WTC11 (cell line): ENCODE measurements around the gene CFAP68. TPM values are rescaled to one million over a fixed set of nuclear protein-coding genes. Genes with fewer than 3 reads are reported as not detected.

Source experiments
- ATAC-seq: fragments of 200-7000 bp; cut with Tn5 transposase; 2 replicates; pipeline ENCODE4 v1.10.0; 2021; ENCODE audit warnings: mild to moderate bottlenecking, moderate library complexity
- CTCF ChIA-PET: fragments of 300-600 bp; sonication (Branson Sonifier 250); formaldehyde crosslinking; loops from one replicate; lab custom pipeline; 2021; ENCODE audit warnings: antibody characterized with exemption; lab: Charles Lee
- POLR2A ChIA-PET: fragments of 350-600 bp; sonication (Branson Sonifier 250); formaldehyde crosslinking; loops from one replicate; lab custom pipeline; 2021; ENCODE audit warnings: antibody characterized with exemption; lab: Charles Lee
- DNase-seq: peaks from one replicate; pipeline ENCODE4 v3.0.0; 2021; ENCODE audit warnings: low spot score
- H3K27ac Mint-ChIP-seq: 2 replicates; pipeline ENCODE4 v1.8.0; 2021; ENCODE audit warnings: mixed read lengths
- H3K27me3 Mint-ChIP-seq: 2 replicates; pipeline ENCODE4 v1.8.0; 2021; ENCODE audit warnings: low read depth, mild to moderate bottlenecking, moderate library complexity, mixed read lengths
- H3K36me3 Mint-ChIP-seq: 2 replicates; pipeline ENCODE4 v1.8.0; 2021; ENCODE audit warnings: mixed read lengths
- H3K4me1 Mint-ChIP-seq: 2 replicates; pipeline ENCODE4 v1.8.0; 2022; ENCODE audit warnings: mixed read lengths
- H3K4me3 Mint-ChIP-seq: 2 replicates; pipeline ENCODE4 v1.8.0; 2021; ENCODE audit warnings: mild to moderate bottlenecking, moderate library complexity, mixed read lengths
- H3K9me3 Mint-ChIP-seq: 2 replicates; pipeline ENCODE4 v1.8.0; 2021; ENCODE audit warnings: mixed read lengths
- AR ChIP-seq: fragments of 250-450 bp; sonication (Bioruptor Pico); IDR thresholded peaks from 2 replicates; pipeline ENCODE4 v1.9.0; 2021; ENCODE audit warnings: mild to moderate bottlenecking
- ARID4B ChIP-seq: sonication (generic); formaldehyde crosslinking; IDR thresholded peaks from 2 replicates; pipeline ENCODE4 v1.8.0; 2023; ENCODE audit warnings: missing genetic modification reagents, mild to moderate bottlenecking, borderline replicate concordance
- CREM ChIP-seq: sonication (generic); formaldehyde crosslinking; IDR thresholded peaks from 2 replicates; pipeline ENCODE4 v1.8.1; 2022; ENCODE audit warnings: mild to moderate bottlenecking, missing genetic modification reagents, moderate library complexity
- E2F1 ChIP-seq: sonication (generic); formaldehyde crosslinking; IDR thresholded peaks from 2 replicates; pipeline ENCODE4 v1.8.0; 2022; ENCODE audit warnings: mild to moderate bottlenecking, missing genetic modification reagents
- ELF4 ChIP-seq: sonication (generic); formaldehyde crosslinking; IDR thresholded peaks from 2 replicates; pipeline ENCODE4 v1.8.1; 2022; ENCODE audit warnings: low read depth, mild to moderate bottlenecking, moderate library complexity, missing genetic modification reagents
- ERG ChIP-seq: fragments of 250-450 bp; sonication (Bioruptor Pico); IDR thresholded peaks from 2 replicates; pipeline ENCODE4 v1.8.0; 2021; ENCODE audit warnings: mild to moderate bottlenecking
- FOXJ3 ChIP-seq: sonication (generic); formaldehyde crosslinking; IDR thresholded peaks from 2 replicates; pipeline ENCODE4 v1.9.0; 2021; ENCODE audit warnings: missing genetic modification reagents, mild to moderate bottlenecking, borderline replicate concordance
- FOXK1 ChIP-seq: sonication (generic); formaldehyde crosslinking; IDR thresholded peaks from 2 replicates; pipeline ENCODE4 v1.8.0; 2022; ENCODE audit warnings: mild to moderate bottlenecking, moderate library complexity, missing genetic modification reagents
- GTF2I ChIP-seq: fragments of 250-450 bp; sonication (Bioruptor Pico); conservative IDR thresholded peaks from 2 replicates; pipeline ENCODE4 v1.4.0; 2021; ENCODE audit warnings: mild to moderate bottlenecking
- KAT7 ChIP-seq: sonication (generic); formaldehyde crosslinking; IDR thresholded peaks from 2 replicates; pipeline ENCODE4 v1.8.1; 2023; ENCODE audit warnings: missing genetic modification reagents, mild to moderate bottlenecking, borderline replicate concordance
- MLX ChIP-seq: sonication (generic); formaldehyde crosslinking; IDR thresholded peaks from 2 replicates; pipeline ENCODE4 v1.8.1; 2023; ENCODE audit warnings: mild to moderate bottlenecking, missing genetic modification reagents, moderate library complexity
- NFATC4 ChIP-seq: fragments of 250-450 bp; sonication (Bioruptor Pico); IDR thresholded peaks from 2 replicates; pipeline ENCODE4 v1.9.0; 2021; ENCODE audit warnings: mild to moderate bottlenecking
- OVOL2 ChIP-seq: fragments of 250-450 bp; sonication (Bioruptor Pico); IDR thresholded peaks from 2 replicates; pipeline ENCODE4 v1.9.0; 2021; ENCODE audit warnings: mild to moderate bottlenecking, borderline replicate concordance
- PREB ChIP-seq: sonication (generic); formaldehyde crosslinking; IDR thresholded peaks from 2 replicates; pipeline ENCODE4 v1.8.1; 2022; ENCODE audit warnings: mild to moderate bottlenecking, missing genetic modification reagents, moderate library complexity, borderline replicate concordance
- SOX15 ChIP-seq: fragments of 250-450 bp; sonication (Bioruptor Pico); IDR thresholded peaks from 2 replicates; pipeline ENCODE4 v1.9.0; 2021; ENCODE audit warnings: mild to moderate bottlenecking
- TCF7 ChIP-seq: sonication (generic); formaldehyde crosslinking; IDR thresholded peaks from 2 replicates; pipeline ENCODE4 v1.8.0; 2022; ENCODE audit warnings: mild to moderate bottlenecking, low read depth, missing genetic modification reagents, moderate library complexity
- TP53 ChIP-seq: sonication (generic); formaldehyde crosslinking; IDR thresholded peaks from 2 replicates; pipeline ENCODE4 v1.8.1; 2023; ENCODE audit warnings: mild to moderate bottlenecking, missing genetic modification reagents
- ZMAT4 ChIP-seq: fragments of 250-450 bp; sonication (Bioruptor Pico); IDR thresholded peaks from 2 replicates; pipeline ENCODE4 v1.9.0; 2021; ENCODE audit warnings: mild to moderate bottlenecking
- ZNF121 ChIP-seq: sonication (generic); formaldehyde crosslinking; IDR thresholded peaks from 2 replicates; pipeline ENCODE4 v1.8.0; 2023; ENCODE audit warnings: missing genetic modification reagents
- ZNF138 ChIP-seq: sonication (generic); formaldehyde crosslinking; conservative IDR thresholded peaks from 2 replicates; pipeline ENCODE4 v1.8.1; 2022; ENCODE audit warnings: mild to moderate bottlenecking, moderate library complexity, missing genetic modification reagents
- ZNF317 ChIP-seq: sonication (generic); formaldehyde crosslinking; IDR thresholded peaks from 2 replicates; pipeline ENCODE4 v1.8.1; 2023; ENCODE audit warnings: low read depth, mild to moderate bottlenecking, moderate library complexity, missing genetic modification reagents, borderline replicate concordance
- total RNA-seq: library from RNA; stranded (reverse); gene quantifications from 3 replicates; pipeline ENCODE4 v1.2.3, GENCODE V29; 2021

The CFAP68 gene
- total RNA-seq, 1 experiment from 2014 or later, result 18.7 TPM

- ChIA-PET CTCF (interaction anchor here (0.5 to 3.3 kb wide), 24 partner anchors 9 to 441 kb away, joined by 3 to 51 read pairs (median 6); partner anchors contain the start of genes DIXDC1, DLAT, PPP2R1B and SIK2), POLR2A (interaction anchor here (1.0 to 1.9 kb wide), 3 partner anchors 48 to 103 kb away, joined by 6 to 18 read pairs (median 12); partner anchors contain the start of gene C11orf52)
- peaks cover 2% of the 10 kb centered on the region; the same call in 1 of the 2 replicates for H3K36me3 Mint-ChIP-seq
- H3K27ac Mint-ChIP-seq, result no peak overlapping the region
- H3K27me3 Mint-ChIP-seq, result no peaks in the 10 kb centered on the region; the same call in 1 of the 2 replicates
- no peaks in the 10 kb centered on the region for H3K9me3 Mint-ChIP-seq
- TF ChIP-seq E2F1, result no peak
- TF ChIP-seq NFATC4 (CRISPR knock-in tag), result no peak
- no peak for TF ChIP-seq AR (CRISPR knock-in tag)
- TF ChIP-seq SOX15, result no peak
- TF ChIP-seq ZNF138 (CRISPR knock-in tag), result no peak
- no peak for TF ChIP-seq ZNF121 (CRISPR knock-in tag)
- no peak for TF ChIP-seq TCF7
- no peak for TF ChIP-seq FOXJ3 (CRISPR knock-in tag)
- TF ChIP-seq PREB (CRISPR knock-in tag), result no peak
- TF ChIP-seq ZNF317 (CRISPR knock-in tag), result no peak
- TF ChIP-seq ZMAT4 (CRISPR knock-in tag), result no peak
- no peak for TF ChIP-seq ERG
- TF ChIP-seq ELF4, result no peak
- DNase-seq (no peak), ATAC-seq (no peak)
- no peak overlapping the region for H3K4me3 Mint-ChIP-seq
- peaks cover 12% of the 10 kb centered on the region for H3K4me1 Mint-ChIP-seq
Observed at GRCh38 chr11:111870113-111870512, 9.2 kb upstream of the CFAP68 start.

- Mint-ChIP-seq H3K36me3 (peaks cover 2% of the 10 kb centered on the region; the same call in 1 of the 2 replicates), H3K27me3 (no peaks in the 10 kb centered on the region; the same call in 1 of the 2 replicates), H3K4me3 (peak overlapping the region; percentile 89), H3K4me1 (peaks cover 12% of the 10 kb centered on the region), H3K9me3 (no peaks in the 10 kb centered on the region), H3K27ac (peak overlapping the region; percentile 39)
- ChIA-PET POLR2A (interaction anchor here (1.0 to 1.9 kb wide), 5 partner anchors 48 to 112 kb away, joined by 3 to 18 read pairs (median 6); partner anchors contain the start of gene C11orf52), CTCF (interaction anchor here (0.5 to 3.3 kb wide), 25 partner anchors 9 to 442 kb away, joined by 3 to 51 read pairs (median 6); partner anchors contain the start of genes DIXDC1, DLAT, PPP2R1B and SIK2)
- DNase-seq (no peak), ATAC-seq (no peak)
- TF ChIP-seq OVOL2 (CRISPR knock-in tag) (no peak), TP53 (CRISPR knock-in tag) (no peak), GTF2I (CRISPR knock-in tag) (no peak; the same call in 1 of the 2 replicates), MLX (no peak), ZNF138 (CRISPR knock-in tag) (no peak), ARID4B (CRISPR knock-in tag) (no peak), FOXK1 (CRISPR knock-in tag) (no peak), CREM (CRISPR knock-in tag) (no peak), KAT7 (CRISPR knock-in tag) (no peak), ZNF121 (CRISPR knock-in tag) (no peak)
Observed at GRCh38 chr11:111870522-111870885, 8.8 kb upstream of the CFAP68 start.
